ENCODE measurements around the gene LYSET. TPM values are rescaled to one million over a fixed set of nuclear protein-coding genes. Genes with fewer than 3 reads are reported as not detected.

LYSET gene
- total RNA-seq, 1 experiment from 2014 or later = 14.3 TPM

- no peak for DNase-seq
- Histone ChIP-seq H3K27ac (no peak overlapping the region), H3K9me2 (ENCODE audit: insufficient read depth) (no peaks in the 10 kb centered on the region), H3F3A (ENCODE audit: insufficient read depth, low read depth) (peaks cover 20% of the 10 kb centered on the region), H3K36me3 (ENCODE audit: low read depth) (peaks cover 14% of the 10 kb centered on the region; the same call in 1 of the 2 replicates), H3K27me3 (ENCODE audit: insufficient read depth, low read depth) (no peaks in the 10 kb centered on the region), H3K9me3 (ENCODE audit: insufficient read depth, low read depth) (no peaks in the 10 kb centered on the region), H4K20me1 (ENCODE audit: insufficient read depth) (peaks cover 12% of the 10 kb centered on the region; the same call in 1 of the 2 replicates), H3K4me2 (peak overlapping the region; percentile 94), H2AFZ (no peak overlapping the region), H3K4me3 (no peak overlapping the region), H3K79me2 (ENCODE audit: low read depth) (peaks cover 38% of the 10 kb centered on the region), H3K4me1 (replicated peaks; ENCODE audit: insufficient read depth) (peaks cover 26% of the 10 kb centered on the region)
- TF ChIP-seq EZH2 (IDR thresholded peaks at IDR 0.05; ENCODE audit: low read depth) = no peak
- TF ChIP-seq, protein P1, sequence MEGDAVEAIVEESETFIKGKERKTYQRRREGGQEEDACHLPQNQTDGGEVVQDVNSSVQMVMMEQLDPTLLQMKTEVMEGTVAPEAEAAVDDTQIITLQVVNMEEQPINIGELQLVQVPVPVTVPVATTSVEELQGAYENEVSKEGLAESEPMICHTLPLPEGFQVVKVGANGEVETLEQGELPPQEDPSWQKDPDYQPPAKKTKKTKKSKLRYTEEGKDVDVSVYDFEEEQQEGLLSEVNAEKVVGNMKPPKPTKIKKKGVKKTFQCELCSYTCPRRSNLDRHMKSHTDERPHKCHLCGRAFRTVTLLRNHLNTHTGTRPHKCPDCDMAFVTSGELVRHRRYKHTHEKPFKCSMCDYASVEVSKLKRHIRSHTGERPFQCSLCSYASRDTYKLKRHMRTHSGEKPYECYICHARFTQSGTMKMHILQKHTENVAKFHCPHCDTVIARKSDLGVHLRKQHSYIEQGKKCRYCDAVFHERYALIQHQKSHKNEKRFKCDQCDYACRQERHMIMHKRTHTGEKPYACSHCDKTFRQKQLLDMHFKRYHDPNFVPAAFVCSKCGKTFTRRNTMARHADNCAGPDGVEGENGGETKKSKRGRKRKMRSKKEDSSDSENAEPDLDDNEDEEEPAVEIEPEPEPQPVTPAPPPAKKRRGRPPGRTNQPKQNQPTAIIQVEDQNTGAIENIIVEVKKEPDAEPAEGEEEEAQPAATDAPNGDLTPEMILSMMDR (conservative IDR thresholded peaks at IDR 0.05) = no peak
- intact Hi-C loops (cut with micrococcal nuclease; ENCODE audit: unreplicated experiment) = no loop called here
- no TSS peak for BruUV-seq (replicated peaks)
- ChIA-PET POLR2A (ENCODE audit: unreplicated experiment) (no interaction called here), CTCF (no interaction called here)
Observed at GRCh38 chr14:93186466-93186865, 1.3 kb downstream of the LYSET start.

DNA sequence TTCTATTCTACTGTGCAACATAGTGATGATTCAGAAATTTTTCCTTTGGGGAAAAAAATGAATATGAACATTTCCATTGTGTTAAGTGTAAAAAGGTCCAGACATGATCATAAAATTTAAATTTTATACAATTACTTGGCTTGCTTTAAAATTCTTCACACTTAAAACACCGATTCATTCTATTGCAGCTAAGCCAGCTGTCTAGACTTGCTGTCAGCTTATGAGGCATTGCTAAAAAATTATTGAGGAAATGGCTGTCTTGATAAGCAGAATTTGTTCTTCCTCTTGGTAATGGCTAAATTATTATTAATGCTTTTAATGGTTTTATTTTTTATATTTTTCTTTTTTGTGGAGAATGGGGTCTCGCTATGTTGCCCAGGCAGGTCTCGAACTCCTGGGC is 1.8 kb downstream of the LYSET start:
- Histone ChIP-seq H3K36me3 (ENCODE audit: low read depth) (peaks cover 12% of the 10 kb centered on the region; the same call in 1 of the 2 replicates), H3K27me3 (ENCODE audit: insufficient read depth, low read depth) (no peaks in the 10 kb centered on the region), H3K4me2 (no peak overlapping the region), H3K4me1 (replicated peaks; ENCODE audit: insufficient read depth) (peaks cover 26% of the 10 kb centered on the region), H3K27ac (no peak overlapping the region), H3K9me2 (ENCODE audit: insufficient read depth) (no peaks in the 10 kb centered on the region), H4K20me1 (ENCODE audit: insufficient read depth) (peaks cover 11% of the 10 kb centered on the region; the same call in 1 of the 2 replicates), H3K4me3 (no peak overlapping the region), H3F3A (ENCODE audit: insufficient read depth, low read depth) (peaks cover 20% of the 10 kb centered on the region), H3K79me2 (ENCODE audit: low read depth) (peaks cover 38% of the 10 kb centered on the region), H2AFZ (no peak overlapping the region), H3K9me3 (ENCODE audit: insufficient read depth, low read depth) (no peaks in the 10 kb centered on the region)
- no TSS peak for BruUV-seq (replicated peaks)
- no peak for DNase-seq
- no peak for TF ChIP-seq EZH2 (IDR thresholded peaks at IDR 0.05; ENCODE audit: low read depth)
- TF ChIP-seq, protein P1 (conservative IDR thresholded peaks at IDR 0.05) = no peak
- ChIA-PET CTCF (no interaction called here), POLR2A (ENCODE audit: unreplicated experiment) (no interaction called here)
- intact Hi-C loops (cut with micrococcal nuclease; ENCODE audit: unreplicated experiment) = no loop called here

GRCh38 chr14:93195316-93195999 is 10.3 kb downstream of the LYSET start:
- Histone ChIP-seq H3K27me3 (ENCODE audit: insufficient read depth, low read depth) (no peaks in the 10 kb centered on the region), H3K79me2 (ENCODE audit: low read depth) (no peaks in the 10 kb centered on the region), H3F3A (ENCODE audit: insufficient read depth, low read depth) (peaks cover 13% of the 10 kb centered on the region; the same call in 1 of the 2 replicates), H3K27ac (no peak overlapping the region), H3K4me1 (replicated peaks; ENCODE audit: insufficient read depth) (no peaks in the 10 kb centered on the region), H4K20me1 (ENCODE audit: insufficient read depth) (no peaks in the 10 kb centered on the region), H2AFZ (no peak overlapping the region), H3K4me2 (no peak overlapping the region), H3K9me3 (ENCODE audit: insufficient read depth, low read depth) (no peaks in the 10 kb centered on the region), H3K36me3 (ENCODE audit: low read depth) (no peaks in the 10 kb centered on the region), H3K9me2 (ENCODE audit: insufficient read depth) (no peaks in the 10 kb centered on the region), H3K4me3 (no peak overlapping the region)
- CTCF ChIA-PET = interaction anchor here (0.6 kb wide), 1 partner anchor 75 kb away, joined by 11 read pairs; no protein-coding TSS in a partner anchor
- POLR2A ChIA-PET (ENCODE audit: unreplicated experiment) = no interaction called here
- DNase-seq = no peak
- intact Hi-C loops (cut with micrococcal nuclease; ENCODE audit: unreplicated experiment) = no loop called here
- BruUV-seq (replicated peaks) = no TSS peak
- TF ChIP-seq EZH2 (IDR thresholded peaks at IDR 0.05; ENCODE audit: low read depth) = no peak
- TF ChIP-seq, protein P1 (conservative IDR thresholded peaks at IDR 0.05) = no peak

Measured in PC-9 (cell line).